ENCODE data around the gene SCARB2.

The SCARB2 gene

GRCh38 chr4:76141241-76141640 lies 72.4 kb downstream of the SCARB2 start:
- no peak for DNase-seq

- DNase-seq, result no peak
Observed at GRCh38 chr4:76127754-76128153, 85.9 kb downstream of the SCARB2 start.

GRCh38 chr4:76125816-76126215 lies 87.8 kb downstream of the SCARB2 start:
- DNase-seq, result no peak

GRCh38 chr4:76120199-76120598 lies 93.4 kb downstream of the SCARB2 start:
- DNase-seq, result no peak

GRCh38 chr4:76117536-76117935 lies 96.1 kb downstream of the SCARB2 start:
- DNase-seq, result no peak

- no peak for DNase-seq
Observed at GRCh38 chr4:76116821-76117220, 96.8 kb downstream of the SCARB2 start.

All from activated CD4-positive, alpha-beta T cell treated with anti-CD3 and anti-CD28 coated beads for 48 hours (primary cell).